ENCODE measurements around the gene C5orf47. TPM values are rescaled to one million over a fixed set of nuclear protein-coding genes. Genes with fewer than 3 reads are reported as not detected.

Gene C5orf47
- total and polyA plus RNA-seq, 2 donors (not counting 1 experiment from before 2014, with no cell fraction given): not detected

DNA sequence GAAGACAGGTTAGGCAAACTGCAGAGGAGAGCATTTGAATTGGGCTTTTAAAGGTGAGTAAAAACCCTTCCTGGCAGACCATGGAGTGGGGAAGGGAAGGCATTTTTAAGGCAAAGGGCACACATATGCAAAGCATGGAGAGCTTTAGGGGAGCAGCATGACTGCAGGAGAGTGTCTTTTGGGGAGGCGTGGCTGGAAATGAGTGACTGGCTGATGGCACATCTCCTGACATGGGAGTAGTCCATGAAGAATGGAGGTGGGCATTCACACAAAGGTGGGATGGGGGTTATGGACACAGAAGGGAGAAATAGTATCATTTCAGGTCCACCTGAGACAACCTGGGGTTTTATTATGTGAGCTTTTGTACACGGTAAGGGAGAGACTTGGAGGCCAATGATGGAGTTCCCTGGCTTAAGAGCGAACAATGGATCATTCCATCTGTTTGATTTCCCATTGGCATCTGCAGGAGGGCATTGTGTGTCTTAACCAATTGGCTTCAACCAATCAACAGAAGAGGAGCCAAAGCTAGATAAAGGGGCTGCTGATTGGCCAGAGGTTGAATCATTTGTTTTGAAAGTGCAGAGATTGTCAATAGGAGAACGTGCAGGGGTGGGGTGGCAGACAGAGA lies 58.6 kb downstream of the C5orf47 start:
- H3K9ac ChIP-seq (ENCODE audit: insufficient read depth, low read length): no peak overlapping the region
- H3K4me2 ChIP-seq (ENCODE audit: extremely low read depth, insufficient read depth, low read length): no peak overlapping the region
- H4K20me1 ChIP-seq (ENCODE audit: control insufficient read depth, extremely low read depth, insufficient read depth, low read length): no peaks in the 10 kb centered on the region
- no peaks in the 10 kb centered on the region for H3K36me3 ChIP-seq (ENCODE audit: control insufficient read depth, insufficient read depth, low read length)
- H2AFZ ChIP-seq (ENCODE audit: low read length): no peak overlapping the region
- no peak overlapping the region for H3K4me3 ChIP-seq (replicated peaks in 1 of 4; ENCODE audit: control extremely low read depth in 1 of 4, insufficient read depth in 1 of 4, low read depth in 3 of 4, low read length in 4 of 4)
- H3K79me2 ChIP-seq (ENCODE audit: control insufficient read depth, insufficient read depth, low read length): no peaks in the 10 kb centered on the region
- H3K9me3 ChIP-seq (ENCODE audit: control insufficient read depth, insufficient read depth, low read depth, low read length): no peaks in the 10 kb centered on the region
- no peak for TF ChIP-seq EZH2 (IDR thresholded peaks at IDR 0.05; ENCODE audit: low read length, missing control alignments)
- TF ChIP-seq, protein P1, sequence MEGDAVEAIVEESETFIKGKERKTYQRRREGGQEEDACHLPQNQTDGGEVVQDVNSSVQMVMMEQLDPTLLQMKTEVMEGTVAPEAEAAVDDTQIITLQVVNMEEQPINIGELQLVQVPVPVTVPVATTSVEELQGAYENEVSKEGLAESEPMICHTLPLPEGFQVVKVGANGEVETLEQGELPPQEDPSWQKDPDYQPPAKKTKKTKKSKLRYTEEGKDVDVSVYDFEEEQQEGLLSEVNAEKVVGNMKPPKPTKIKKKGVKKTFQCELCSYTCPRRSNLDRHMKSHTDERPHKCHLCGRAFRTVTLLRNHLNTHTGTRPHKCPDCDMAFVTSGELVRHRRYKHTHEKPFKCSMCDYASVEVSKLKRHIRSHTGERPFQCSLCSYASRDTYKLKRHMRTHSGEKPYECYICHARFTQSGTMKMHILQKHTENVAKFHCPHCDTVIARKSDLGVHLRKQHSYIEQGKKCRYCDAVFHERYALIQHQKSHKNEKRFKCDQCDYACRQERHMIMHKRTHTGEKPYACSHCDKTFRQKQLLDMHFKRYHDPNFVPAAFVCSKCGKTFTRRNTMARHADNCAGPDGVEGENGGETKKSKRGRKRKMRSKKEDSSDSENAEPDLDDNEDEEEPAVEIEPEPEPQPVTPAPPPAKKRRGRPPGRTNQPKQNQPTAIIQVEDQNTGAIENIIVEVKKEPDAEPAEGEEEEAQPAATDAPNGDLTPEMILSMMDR (conservative IDR thresholded peaks at IDR 0.05 in 1 of 2, IDR thresholded peaks at IDR 0.05 in 1 of 2; ENCODE audit: low read depth in 1 of 2, low read length in 2 of 2): no peak
- no peak for DNase-seq (ENCODE audit: low read depth in 2 of 2)
- no peaks in the 10 kb centered on the region for H3K27me3 ChIP-seq (ENCODE audit: control insufficient read depth, insufficient read depth, low read length)
- H3K4me1 ChIP-seq (ENCODE audit: control insufficient read depth, extremely low read depth, insufficient read depth, low read length): no peaks in the 10 kb centered on the region
- H3K27ac ChIP-seq (ENCODE audit: insufficient read depth, low read length): no peak overlapping the region

DNA sequence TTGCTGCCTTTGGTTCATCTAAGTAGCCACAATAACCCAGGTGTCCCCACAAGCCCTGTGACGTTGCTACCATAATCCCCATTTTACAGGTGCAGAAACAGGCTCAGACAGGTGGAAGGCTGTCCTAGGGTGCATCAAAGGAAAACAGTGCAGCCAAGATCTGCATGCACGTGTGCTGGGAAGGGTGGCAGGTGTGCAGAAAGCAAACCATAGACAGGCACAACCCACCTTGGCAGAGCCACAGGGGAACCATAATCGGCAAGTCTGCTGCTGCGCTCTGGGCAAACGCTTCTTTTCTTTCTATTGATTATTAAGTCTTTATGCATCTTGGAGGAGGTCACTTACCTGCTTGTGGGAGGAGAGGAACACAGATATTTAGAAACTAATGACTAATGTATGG lies 63.7 kb downstream of the C5orf47 start:
- no peak overlapping the region for H2AFZ ChIP-seq (ENCODE audit: low read length)
- H3K4me2 ChIP-seq (ENCODE audit: extremely low read depth, insufficient read depth, low read length): no peak overlapping the region
- H3K79me2 ChIP-seq (ENCODE audit: control insufficient read depth, insufficient read depth, low read length): no peaks in the 10 kb centered on the region
- H4K20me1 ChIP-seq (ENCODE audit: control insufficient read depth, extremely low read depth, insufficient read depth, low read length): no peaks in the 10 kb centered on the region
- TF ChIP-seq EZH2 (IDR thresholded peaks at IDR 0.05; ENCODE audit: low read length, missing control alignments): no peak
- TF ChIP-seq, protein P1 (conservative IDR thresholded peaks at IDR 0.05 in 1 of 2, IDR thresholded peaks at IDR 0.05 in 1 of 2; ENCODE audit: low read depth in 1 of 2, low read length in 2 of 2): no peak
- H3K9ac ChIP-seq (ENCODE audit: insufficient read depth, low read length): no peak overlapping the region
- no peaks in the 10 kb centered on the region for H3K36me3 ChIP-seq (ENCODE audit: control insufficient read depth, insufficient read depth, low read length)
- H3K4me3 ChIP-seq (replicated peaks in 1 of 4; ENCODE audit: control extremely low read depth in 1 of 4, insufficient read depth in 1 of 4, low read depth in 3 of 4, low read length in 4 of 4): no peak overlapping the region
- H3K4me1 ChIP-seq (ENCODE audit: control insufficient read depth, extremely low read depth, insufficient read depth, low read length): no peaks in the 10 kb centered on the region
- no peaks in the 10 kb centered on the region for H3K27me3 ChIP-seq (ENCODE audit: control insufficient read depth, insufficient read depth, low read length)
- no peaks in the 10 kb centered on the region for H3K9me3 ChIP-seq (ENCODE audit: control insufficient read depth, insufficient read depth, low read depth, low read length)
- no peak for DNase-seq (ENCODE audit: low read depth in 2 of 2)
- no peak overlapping the region for H3K27ac ChIP-seq (ENCODE audit: insufficient read depth, low read length)

DNA sequence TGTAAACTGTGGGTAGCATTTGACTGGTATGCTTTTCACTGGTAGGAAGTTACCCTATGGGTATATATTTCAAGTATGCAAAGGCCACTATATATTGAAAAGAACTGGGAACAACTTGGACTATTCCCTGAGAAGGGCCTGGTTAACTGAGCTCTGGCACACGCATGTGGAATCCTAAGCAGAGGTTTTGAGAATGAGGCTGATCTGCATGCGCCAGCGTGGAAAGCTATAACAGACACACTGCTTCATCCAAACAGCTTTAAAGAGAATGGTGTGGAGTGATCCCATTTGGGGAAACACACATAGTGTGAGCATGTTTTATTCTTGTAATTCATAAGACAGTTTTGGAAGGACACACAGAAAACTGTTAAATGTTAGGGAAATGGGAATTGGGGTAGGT lies 64.9 kb downstream of the C5orf47 start:
- H3K4me1 ChIP-seq (ENCODE audit: control insufficient read depth, extremely low read depth, insufficient read depth, low read length): no peaks in the 10 kb centered on the region
- no peak overlapping the region for H3K27ac ChIP-seq (ENCODE audit: insufficient read depth, low read length)
- no peak overlapping the region for H3K4me3 ChIP-seq (replicated peaks in 1 of 4; ENCODE audit: control extremely low read depth in 1 of 4, insufficient read depth in 1 of 4, low read depth in 3 of 4, low read length in 4 of 4)
- H4K20me1 ChIP-seq (ENCODE audit: control insufficient read depth, extremely low read depth, insufficient read depth, low read length): no peaks in the 10 kb centered on the region
- H3K9me3 ChIP-seq (ENCODE audit: control insufficient read depth, insufficient read depth, low read depth, low read length): no peaks in the 10 kb centered on the region
- no peak overlapping the region for H3K4me2 ChIP-seq (ENCODE audit: extremely low read depth, insufficient read depth, low read length)
- no peaks in the 10 kb centered on the region for H3K79me2 ChIP-seq (ENCODE audit: control insufficient read depth, insufficient read depth, low read length)
- no peaks in the 10 kb centered on the region for H3K36me3 ChIP-seq (ENCODE audit: control insufficient read depth, insufficient read depth, low read length)
- no peak for DNase-seq (ENCODE audit: low read depth in 2 of 2)
- no peak overlapping the region for H2AFZ ChIP-seq (ENCODE audit: low read length)
- H3K27me3 ChIP-seq (ENCODE audit: control insufficient read depth, insufficient read depth, low read length): no peaks in the 10 kb centered on the region
- no peak overlapping the region for H3K9ac ChIP-seq (ENCODE audit: insufficient read depth, low read length)
- TF ChIP-seq EZH2 (IDR thresholded peaks at IDR 0.05; ENCODE audit: low read length, missing control alignments): no peak
- TF ChIP-seq, protein P1 (conservative IDR thresholded peaks at IDR 0.05 in 1 of 2, IDR thresholded peaks at IDR 0.05 in 1 of 2; ENCODE audit: low read depth in 1 of 2, low read length in 2 of 2): no peak

Other genes with a start within 250 kb of the C5orf47 start
- 17.2 and 23.6 TPM in 2 replicates for gene CPEB4, start 100.8 kb upstream of the C5orf47 start, total RNA-seq
- gene CPEB4, start 100.8 kb upstream of the C5orf47 start, polyA plus RNA-seq: 13.4 and 19.9 TPM in 2 replicates
- gene NSG2, start 56.5 kb downstream of the C5orf47 start, total RNA-seq: not detected in 2 replicates
- not detected in 2 replicates for gene NSG2, start 56.5 kb downstream of the C5orf47 start, polyA plus RNA-seq

All from fibroblast of lung (primary cell).